IMR-90 (cell line): ENCODE results near the gene TNS1. TPM values are rescaled to one million over a fixed set of nuclear protein-coding genes. Genes with fewer than 3 reads are reported as not detected.

ENCODE experiments used
- ATAC-seq: fragments of 200-7000 bp; cut with Tn5 transposase; 2 replicates; pipeline ENCODE4 v1.9.1; 2020; ENCODE audit warnings: low read depth, mild to moderate bottlenecking, moderate library complexity
- BruUV-seq: library from RNA; stranded (reverse); fragments of 400-500 nt; replicated peaks from 2 replicates; lab custom pipeline; 2021; lab: Mats Ljungman, UMichigan
- CTCF ChIA-PET: fragments of 300-600 bp; formaldehyde crosslinking; extraction: SDS; loops from one replicate; lab custom pipeline; 2021; ENCODE audit warnings: antibody characterized with exemption; lab: Yijun Ruan, JAX
- POLR2A ChIA-PET: fragments of 300-600 bp; sonication (Branson Sonifier 250); formaldehyde crosslinking; loops from one replicate; lab custom pipeline; 2022; ENCODE audit warnings: antibody characterized with exemption; ENCODE audit not compliant: unreplicated experiment; lab: Charles Lee
- DNase-seq: peaks from one replicate; pipeline ENCODE4 v3.0.0; 2013
- H2AFZ ChIP-seq: replicated peaks from 2 replicates; pipeline ENCODE3; 2013; ENCODE audit warnings: low read length, mild to moderate bottlenecking; ENCODE audit not compliant: poor library complexity
- H2AK5ac ChIP-seq: 2 replicates; pipeline ENCODE4 v1.6.1; 2013; ENCODE audit warnings: low read depth, low read length, inconsistent platforms
- H2AK9ac ChIP-seq: replicated peaks from 2 replicates; pipeline ENCODE3; 2013; ENCODE audit warnings: mild to moderate bottlenecking, low read depth, low read length, moderate library complexity; ENCODE audit not compliant: poor library complexity
- H2BK120ac ChIP-seq: 2 replicates; pipeline ENCODE4 v1.6.1; 2013; ENCODE audit warnings: low read depth, low read length, inconsistent platforms
- H2BK15ac ChIP-seq: 3 replicates; pipeline ENCODE4 v1.6.1; 2013; ENCODE audit warnings: low read depth, low read length, inconsistent platforms
- H2BK20ac ChIP-seq: 2 replicates; pipeline ENCODE4 v1.6.1; 2013; ENCODE audit warnings: low read depth, mild to moderate bottlenecking, inconsistent platforms, low read length, moderate library complexity
- H2BK5ac ChIP-seq: 2 replicates; pipeline ENCODE4 v1.6.1; 2013; ENCODE audit warnings: mild to moderate bottlenecking, low read depth, low read length, inconsistent platforms; ENCODE audit not compliant: poor library complexity, severe bottlenecking
- H3K14ac ChIP-seq: replicated peaks from 2 replicates; pipeline ENCODE4 v1.6.1; 2013; ENCODE audit warnings: low read depth, low read length, inconsistent platforms
- H3K18ac ChIP-seq: 2 replicates; pipeline ENCODE4 v1.6.1; 2013; ENCODE audit warnings: low read depth, low read length, control low read depth
- H3K23ac ChIP-seq: 2 replicates; pipeline ENCODE4 v1.6.1; 2013; ENCODE audit warnings: low read depth, low read length, inconsistent platforms
- H3K27ac ChIP-seq: 2 replicates; pipeline ENCODE4 v1.5.1; 2013; ENCODE audit warnings: mild to moderate bottlenecking, control low read depth, low read length; ENCODE audit not compliant: insufficient read depth
- H3K27me3 ChIP-seq: 2 replicates; pipeline ENCODE4 v1.6.1; 2013; ENCODE audit warnings: low read length; ENCODE audit not compliant: control insufficient read depth, insufficient read depth
- H3K36me3 ChIP-seq: 2 replicates; pipeline ENCODE4 v1.6.1; 2013; ENCODE audit warnings: low read length, mixed read lengths; ENCODE audit not compliant: control insufficient read depth, insufficient read depth
- H3K4ac ChIP-seq: 2 replicates; pipeline ENCODE4 v1.6.1; 2013; ENCODE audit warnings: low read depth, low read length, inconsistent platforms
- H3K4me1 ChIP-seq: 2 replicates; pipeline ENCODE4 v1.6.1; 2013; ENCODE audit warnings: low read length, mixed read lengths; ENCODE audit not compliant: control insufficient read depth, insufficient read depth
- H3K4me2 ChIP-seq: 2 replicates; pipeline ENCODE4 v1.6.1; 2013; ENCODE audit warnings: low read depth, mild to moderate bottlenecking, control low read depth, low read length, moderate library complexity
- H3K4me3 ChIP-seq: 2 replicates; pipeline ENCODE4 v1.5.1; 2013; ENCODE audit warnings: low read depth, mild to moderate bottlenecking, control low read depth, low read length, moderate library complexity; ENCODE audit not compliant: insufficient read depth
- H3K56ac ChIP-seq: 2 replicates; pipeline ENCODE4 v1.6.1; 2013; ENCODE audit warnings: low read length, inconsistent platforms; ENCODE audit not compliant: insufficient read depth; ENCODE audit errors: extremely low read depth
- H3K79me1 ChIP-seq, 2 experiments: 2 replicates each; pipeline ENCODE4 v1.6.1; 2013; ENCODE audit warnings: low read length in 2 of 2, inconsistent platforms in 1 of 2, low read depth in 1 of 2
- H3K9ac ChIP-seq: 2 replicates; pipeline ENCODE4 v1.6.1; 2013; ENCODE audit warnings: low read depth, low read length, control low read depth
- H3K9me1 ChIP-seq: 2 replicates; pipeline ENCODE4 v1.6.1; 2013; ENCODE audit warnings: low read length, inconsistent platforms; ENCODE audit not compliant: insufficient read depth
- H3K9me3 ChIP-seq: 2 replicates; pipeline ENCODE4 v1.6.1; 2013; ENCODE audit warnings: low read length; ENCODE audit not compliant: control insufficient read depth, insufficient read depth
- H4K20me1 ChIP-seq: 2 replicates; pipeline ENCODE4 v1.6.1; 2013; ENCODE audit warnings: low read length, inconsistent platforms; ENCODE audit not compliant: insufficient read depth
- H4K5ac ChIP-seq: 2 replicates; pipeline ENCODE4 v1.6.1; 2013; ENCODE audit warnings: mild to moderate bottlenecking, low read depth, low read length, control low read depth
- H4K8ac ChIP-seq, 2 experiments: 2 replicates each; pipeline ENCODE4 v1.6.1; 2013; ENCODE audit warnings: low read depth in 2 of 2, low read length in 2 of 2, control low read depth in 1 of 2, inconsistent platforms in 1 of 2
- H4K91ac ChIP-seq: 2 replicates; pipeline ENCODE4 v1.6.1; 2013; ENCODE audit warnings: low read depth, low read length, inconsistent platforms; ENCODE audit not compliant: insufficient read depth
- BHLHE40 ChIP-seq: fragments of 150-350 bp; IDR thresholded peaks from 2 replicates; pipeline ENCODE4 v1.6.1; 2016; ENCODE audit warnings: mild to moderate bottlenecking, low read depth, low read length
- CEBPB ChIP-seq: IDR thresholded peaks from 2 replicates; pipeline ENCODE4 v1.6.1; 2012; ENCODE audit warnings: low read depth, low read length, improper control_type of control experiment
- CHD1 ChIP-seq: IDR thresholded peaks from 2 replicates; pipeline ENCODE4 v1.6.1; 2012; ENCODE audit warnings: low read depth, low read length, improper control_type of control experiment
- FOS ChIP-seq: fragments of 150-350 bp; IDR thresholded peaks from 2 replicates; pipeline ENCODE4 v1.6.1; 2016; ENCODE audit warnings: low read depth, low read length
- MAFK ChIP-seq: IDR thresholded peaks from 2 replicates; pipeline ENCODE4 v1.6.1; 2012; ENCODE audit warnings: low read depth, low read length, improper control_type of control experiment
- MAZ ChIP-seq: IDR thresholded peaks from 2 replicates; pipeline ENCODE4 v1.6.1; 2012; ENCODE audit warnings: low read depth, mild to moderate bottlenecking, low read length, improper control_type of control experiment, moderate library complexity, borderline replicate concordance
- MXI1 ChIP-seq: IDR thresholded peaks from 2 replicates; pipeline ENCODE4 v1.6.1; 2012; ENCODE audit warnings: low read depth, mild to moderate bottlenecking, low read length, moderate library complexity, borderline replicate concordance
- NFE2L2 ChIP-seq: fragments of 150-350 bp; IDR thresholded peaks from 2 replicates; pipeline ENCODE4 v1.6.1; 2016; ENCODE audit warnings: low read depth, mild to moderate bottlenecking, low read length
- POLR2A ChIP-seq: IDR thresholded peaks from 2 replicates; pipeline ENCODE4 v1.6.1; 2012; ENCODE audit warnings: mild to moderate bottlenecking, low read depth, low read length
- RAD21 ChIP-seq: IDR thresholded peaks from 2 replicates; pipeline ENCODE4 v1.6.1; 2012; ENCODE audit warnings: low read length, improper control_type of control experiment
- RCOR1 ChIP-seq: IDR thresholded peaks from 2 replicates; pipeline ENCODE4 v1.6.1; 2012; ENCODE audit warnings: mild to moderate bottlenecking, low read length, improper control_type of control experiment; ENCODE audit not compliant: insufficient replicate concordance
- RFX5 ChIP-seq: IDR thresholded peaks from 2 replicates; pipeline ENCODE4 v1.8.0; 2012; ENCODE audit warnings: low read depth, mild to moderate bottlenecking, low read length, moderate library complexity
- SMC3 ChIP-seq: fragments of 150-350 bp; IDR thresholded peaks from 2 replicates; pipeline ENCODE4 v1.6.1; 2016; ENCODE audit warnings: low read depth, mild to moderate bottlenecking, antibody characterized with exemption, low read length, moderate library complexity
- USF2 ChIP-seq: fragments of 150-350 bp; IDR thresholded peaks from 2 replicates; pipeline ENCODE4 v1.6.1; 2017; ENCODE audit warnings: mild to moderate bottlenecking, antibody characterized with exemption, low read length, low read depth
- WGBS, 2 experiments: methylation state at CpG; one replicate each; pipeline versions ENCODE4 v1.1.5 to v1.1.7; 2013; ENCODE audit warnings: missing lambda C conversion rate in 2 of 2; ENCODE audit not compliant: insufficient read length in 1 of 2; ENCODE audit errors: extremely low coverage in 2 of 2; 5-methylcytosine and 5-hydroxymethylcytosine counted together
- dilution Hi-C: fragments of 300-500 bp; cut with HindIII; formaldehyde crosslinking; loops from one replicate; pipeline ENCODE4 v1.14.3; 2018; ENCODE audit warnings: low sequenced_read_pairs; ENCODE audit not compliant: unreplicated experiment
- in situ Hi-C: fragments of 300-500 bp; cut with MboI; formaldehyde crosslinking; loops from 3 replicates; pipeline ENCODE4 v1.14.3; 2019; ENCODE audit warnings: low sequenced_read_pairs, inconsistent platforms, mixed read lengths
- intact Hi-C: fragments of 100-400 bp; cut with micrococcal nuclease; formaldehyde crosslinking; loops from 2 replicates; pipeline ENCODE4 v1.10.0; 2022
- polyA plus RNA-seq, 3 experiments: library from polyadenylated mRNA; depleted of rRNA; stranded (reverse); fragments of >200 nt; gene quantifications; 2 replicates each; pipeline ENCODE4 v1.2.3, GENCODE V29; 2012; ENCODE audit warnings: low replicate concordance in 1 of 3
- total RNA-seq: library from RNA; depleted of rRNA; stranded (reverse); fragments of >200 nt; gene quantifications from 2 replicates; pipeline ENCODE4 v1.2.3, GENCODE V29; 2012
- TF ChIP-seq, protein P1 (sequence below): fragments of 150-350 bp; IDR thresholded peaks from 2 replicates; pipeline ENCODE4 v1.6.1; 2016; ENCODE audit warnings: low read depth, mild to moderate bottlenecking, low read length, moderate library complexity, borderline replicate concordance
- TF ChIP-seq, protein P2 (sequence below): conservative IDR thresholded peaks from 2 replicates; pipeline ENCODE4 v1.5.1; 2012; ENCODE audit warnings: mild to moderate bottlenecking, low read depth, low read length, improper control_type of control experiment

Gene TNS1
- total and polyA plus RNA-seq, 2 of the 4 experiments (the other 2 are of a cell fraction) = 41.1 to 45.2 TPM

- no peak overlapping the region for H2BK5ac ChIP-seq
- H3K4me2 ChIP-seq = no peak overlapping the region
- no TSS peak for BruUV-seq
- peaks cover 12% of the 10 kb centered on the region; the same call in 1 of the 2 replicates for H3K9me1 ChIP-seq
- H4K20me1 ChIP-seq = peaks cover 11% of the 10 kb centered on the region; the same call in 1 of the 2 replicates
- H2AK9ac ChIP-seq = no peak overlapping the region
- 100% methylated on average over 2 of the region's 8 CpGs; no CpG with 5 or more reads in 1 of the 2 experiments for WGBS, 2 experiments
- no peak overlapping the region for H3K56ac ChIP-seq
- in situ Hi-C loops (no loop called here), dilution Hi-C loops (no loop called here), intact Hi-C loops (no loop called here)
- peaks cover 18 to 64% of the 10 kb centered on the region in 2 experiments; a peak in 3 of 4 replicates for H3K79me1 ChIP-seq
- H3K4me1 ChIP-seq = peaks cover 13% of the 10 kb centered on the region
- no peak overlapping the region for H2BK120ac ChIP-seq
- peaks cover 25% of the 10 kb centered on the region for H3K36me3 ChIP-seq
- no peak for TF ChIP-seq RFX5
- no peak for TF ChIP-seq CHD1
- no peak for TF ChIP-seq MXI1
- TF ChIP-seq BHLHE40 = no peak
- no peak for TF ChIP-seq SMC3
- TF ChIP-seq, protein P1, sequence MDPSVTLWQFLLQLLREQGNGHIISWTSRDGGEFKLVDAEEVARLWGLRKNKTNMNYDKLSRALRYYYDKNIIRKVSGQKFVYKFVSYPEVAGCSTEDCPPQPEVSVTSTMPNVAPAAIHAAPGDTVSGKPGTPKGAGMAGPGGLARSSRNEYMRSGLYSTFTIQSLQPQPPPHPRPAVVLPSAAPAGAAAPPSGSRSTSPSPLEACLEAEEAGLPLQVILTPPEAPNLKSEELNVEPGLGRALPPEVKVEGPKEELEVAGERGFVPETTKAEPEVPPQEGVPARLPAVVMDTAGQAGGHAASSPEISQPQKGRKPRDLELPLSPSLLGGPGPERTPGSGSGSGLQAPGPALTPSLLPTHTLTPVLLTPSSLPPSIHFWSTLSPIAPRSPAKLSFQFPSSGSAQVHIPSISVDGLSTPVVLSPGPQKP = no peak
- TF ChIP-seq, protein P2, sequence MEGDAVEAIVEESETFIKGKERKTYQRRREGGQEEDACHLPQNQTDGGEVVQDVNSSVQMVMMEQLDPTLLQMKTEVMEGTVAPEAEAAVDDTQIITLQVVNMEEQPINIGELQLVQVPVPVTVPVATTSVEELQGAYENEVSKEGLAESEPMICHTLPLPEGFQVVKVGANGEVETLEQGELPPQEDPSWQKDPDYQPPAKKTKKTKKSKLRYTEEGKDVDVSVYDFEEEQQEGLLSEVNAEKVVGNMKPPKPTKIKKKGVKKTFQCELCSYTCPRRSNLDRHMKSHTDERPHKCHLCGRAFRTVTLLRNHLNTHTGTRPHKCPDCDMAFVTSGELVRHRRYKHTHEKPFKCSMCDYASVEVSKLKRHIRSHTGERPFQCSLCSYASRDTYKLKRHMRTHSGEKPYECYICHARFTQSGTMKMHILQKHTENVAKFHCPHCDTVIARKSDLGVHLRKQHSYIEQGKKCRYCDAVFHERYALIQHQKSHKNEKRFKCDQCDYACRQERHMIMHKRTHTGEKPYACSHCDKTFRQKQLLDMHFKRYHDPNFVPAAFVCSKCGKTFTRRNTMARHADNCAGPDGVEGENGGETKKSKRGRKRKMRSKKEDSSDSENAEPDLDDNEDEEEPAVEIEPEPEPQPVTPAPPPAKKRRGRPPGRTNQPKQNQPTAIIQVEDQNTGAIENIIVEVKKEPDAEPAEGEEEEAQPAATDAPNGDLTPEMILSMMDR = no peak
- no peak for TF ChIP-seq NFE2L2
- no peak for TF ChIP-seq USF2
- no peak for TF ChIP-seq CEBPB
- no peak for TF ChIP-seq FOS
- no peak for TF ChIP-seq MAFK
- TF ChIP-seq RAD21 = no peak
- no peak for TF ChIP-seq POLR2A
- no peak for TF ChIP-seq MAZ
- no peak for TF ChIP-seq RCOR1
- H3K14ac ChIP-seq = no peak overlapping the region
- H3K23ac ChIP-seq = no peak overlapping the region
- no peak for DNase-seq
- no peak overlapping the region for H3K4ac ChIP-seq
- POLR2A ChIA-PET = interaction anchor here (0.8 kb wide), 1 partner anchor 9 kb away, joined by 4 read pairs; no protein-coding TSS in a partner anchor
- no peak overlapping the region for H3K18ac ChIP-seq
- H2BK20ac ChIP-seq = no peak overlapping the region
- H3K4me3 ChIP-seq = no peak overlapping the region
- H3K27ac ChIP-seq = no peak overlapping the region
- H4K91ac ChIP-seq = no peak overlapping the region
- H2AFZ ChIP-seq = no peak overlapping the region
- H2BK15ac ChIP-seq = no peak overlapping the region
- no peak overlapping the region for H4K5ac ChIP-seq
- no peak overlapping the region for H2AK5ac ChIP-seq
- CTCF ChIA-PET = interaction anchor here (0.5 to 0.7 kb wide), 2 partner anchors 9 to 743 kb away, joined by 3 to 4 read pairs; no protein-coding TSS in a partner anchor
- H3K9ac ChIP-seq = no peak overlapping the region
- no peaks in the 10 kb centered on the region for H3K9me3 ChIP-seq
- H3K27me3 ChIP-seq = no peaks in the 10 kb centered on the region
- H4K8ac ChIP-seq = no peak overlapping the region
- no peak for ATAC-seq
These were observed 28.3 kb downstream of the TNS1 start for GRCh38 chr2:217974389-217975005.
